Esophagus muscularis mucosa (tissue), 4 donors: Measurements from ENCODE around the gene PIGC. TPM values are rescaled to one million over a fixed set of nuclear protein-coding genes. Genes with fewer than 3 reads are reported as not detected.

ENCODE experiments used
- DNase-seq: peaks from one replicate; pipeline ENCODE4 v3.0.0-alpha.2; 2017; ENCODE audit errors: extremely low spot score
- H3K27ac ChIP-seq, 4 donors: fragments of 200-600 bp; sonication (generic); replicated peaks in 1 of 4; 1 replicate in 3 of 4; 2 replicates in 1 of 4; pipeline ENCODE4 v1.5.1; 2016 to 2019; ENCODE audit warnings: mild to moderate bottlenecking in 1 of 4
- H3K27me3 ChIP-seq, 4 donors: fragments of 200-600 bp; sonication (generic); one replicate each; pipeline versions ENCODE4 v1.5.1 to v1.6.0; 2016 to 2019
- H3K36me3 ChIP-seq, 4 donors: fragments of 200-600 bp; sonication (generic); one replicate each; pipeline ENCODE4 v1.5.1; 2016 to 2019
- H3K4me1 ChIP-seq, 4 donors: fragments of 200-600 bp; sonication (generic); one replicate each; pipeline ENCODE4 v1.5.1; 2016 to 2019
- H3K4me3 ChIP-seq, 4 donors: fragments of 200-600 bp; sonication (generic); 1 replicate in 2 of 4; 2 replicates in 2 of 4; pipeline ENCODE4 v1.5.1; 2016 to 2019; ENCODE audit warnings: mild to moderate bottlenecking in 4 of 4, moderate library complexity in 1 of 4
- H3K9me3 ChIP-seq, 4 donors: fragments of 200-600 bp; sonication (generic); 1 replicate in 3 of 4; 2 replicates in 1 of 4; pipeline ENCODE4 v1.5.1; 2016 to 2019
- CTCF ChIP-seq, 3 experiments: fragments of 200-600 bp in 2 of 3; fragments of 450-650 bp in 1 of 3; sonication (generic) in 2 of 3; IDR thresholded peaks; one replicate each; pipeline ENCODE4 v1.5.1; 2017 to 2019; ENCODE audit warnings: antibody characterized with exemption in 3 of 3, mild to moderate bottlenecking in 2 of 3, moderate library complexity in 1 of 3
- EP300 ChIP-seq: sonication (generic); formaldehyde crosslinking; IDR thresholded peaks from one replicate; pipeline ENCODE4 v1.6.1; 2017; ENCODE audit warnings: antibody characterized with exemption
- POLR2A ChIP-seq: fragments of 450-650 bp; IDR thresholded peaks from one replicate; pipeline ENCODE4 v1.6.1; 2017; ENCODE audit warnings: antibody characterized with exemption, moderate library complexity, mild to moderate bottlenecking, low read depth
- POLR2AphosphoS5 ChIP-seq, 2 donors: sonication (generic); formaldehyde crosslinking; IDR thresholded peaks; one replicate each; pipeline ENCODE4 v1.6.1; 2017; ENCODE audit warnings: antibody characterized with exemption in 2 of 2
- WGBS: methylation state at CpG from one replicate; pipeline ENCODE4 v1.1.5; 2018; 5-methylcytosine and 5-hydroxymethylcytosine counted together
- intact Hi-C: fragments of 100-400 bp; cut with DNase I; formaldehyde crosslinking; loops from one replicate; pipeline ENCODE4 v1.15.1; 2023
- total RNA-seq, 4 donors: library from RNA; depleted of rRNA; stranded (reverse); fragments of >200 nt; gene quantifications; one replicate each; pipeline versions ENCODE4 v1.1.0 to v1.2.1, GENCODE V29; 2016

The PIGC gene
- total RNA-seq, 4 donors from 2014 or later, result 18.9 to 25.7 (median 20.9) TPM

- intact Hi-C loops, result loop anchor here (5.0 kb wide), 1 partner anchor 425 kb away; no protein-coding TSS in a partner anchor
- Histone ChIP-seq H3K27me3 (no peaks in the 10 kb centered on the region), H3K9me3 (no peaks in the 10 kb centered on the region), H3K4me1 (peaks cover 0 to 3% (median 0%) of the 10 kb centered on the region in 4 donors), H3K27ac (no peak overlapping the region), H3K36me3 (no peaks in the 10 kb centered on the region), H3K4me3 (no peak overlapping the region)
- no peak for DNase-seq
- TF ChIP-seq POLR2A (no peak), POLR2AphosphoS5 (IDR thresholded peaks at IDR 0.05) (no peak), CTCF (IDR thresholded peaks at IDR 0.05) (no peak), EP300 (no peak)
- 100% methylated on average over 2 of the region's 2 CpGs for WGBS
These were observed 16.7 kb downstream of the PIGC start for GRCh38 chr1:172427191-172427590.

- DNase-seq, result no peak
- TF ChIP-seq POLR2AphosphoS5 (IDR thresholded peaks at IDR 0.05) (no peak), EP300 (no peak), POLR2A (no peak), CTCF (IDR thresholded peaks at IDR 0.05) (no peak)
- intact Hi-C loops, result loop anchor here (5.0 kb wide), 1 partner anchor 423 kb away; no protein-coding TSS in a partner anchor
- WGBS, result 94% methylated on average over 3 of the region's 3 CpGs
- no peak overlapping the region for H3K4me3 ChIP-seq
- no peaks in the 10 kb centered on the region for H3K27me3 ChIP-seq
- no peaks in the 10 kb centered on the region for H3K9me3 ChIP-seq
- H3K36me3 ChIP-seq, result no peaks in the 10 kb centered on the region
- no peaks in the 10 kb centered on the region for H3K4me1 ChIP-seq
- no peak overlapping the region for H3K27ac ChIP-seq
These were observed 18.5 kb downstream of the PIGC start for GRCh38 chr1:172425339-172425738.

- H3K4me1 ChIP-seq, result no peaks in the 10 kb centered on the region
- DNase-seq, result no peak
- no peak overlapping the region for H3K27ac ChIP-seq
- TF ChIP-seq CTCF (IDR thresholded peaks at IDR 0.05) (no peak), POLR2A (no peak), POLR2AphosphoS5 (IDR thresholded peaks at IDR 0.05) (no peak)
- no peaks in the 10 kb centered on the region for H3K9me3 ChIP-seq
- intact Hi-C loops, result no loop called here
- WGBS, result 92% methylated on average over 2 of the region's 2 CpGs
- H3K4me3 ChIP-seq, result no peak overlapping the region
- H3K36me3 ChIP-seq, result no peaks in the 10 kb centered on the region
- no peaks in the 10 kb centered on the region for H3K27me3 ChIP-seq
These were observed 20.5 kb downstream of the PIGC start for GRCh38 chr1:172423336-172423735.

- 91% methylated on average over 4 of the region's 5 CpGs for WGBS
- Histone ChIP-seq H3K4me1 (no peaks in the 10 kb centered on the region), H3K27ac (no peak overlapping the region), H3K4me3 (no peak overlapping the region), H3K27me3 (no peaks in the 10 kb centered on the region), H3K9me3 (no peaks in the 10 kb centered on the region), H3K36me3 (no peaks in the 10 kb centered on the region)
- intact Hi-C loops, result no loop called here
- TF ChIP-seq EP300 (no peak), CTCF (IDR thresholded peaks at IDR 0.05) (no peak), POLR2AphosphoS5 (IDR thresholded peaks at IDR 0.05) (no peak), POLR2A (no peak)
- no peak for DNase-seq
These were observed 21.8 kb downstream of the PIGC start for GRCh38 chr1:172421974-172422604.

GRCh38 chr1:172420385-172420784 is 23.5 kb downstream of the PIGC start, which contains the start of gene C1orf105:
TSS of gene C1orf105 (plus strand) at chr1:172420685. CDS start at chr1:172420886, 201 bp downstream.
- no peak within 1 kb of the TSS for H3K27ac ChIP-seq
- no peak for DNase-seq
- WGBS, result 96% methylated on average over 1 of the region's 1 CpG
- H3K9me3 ChIP-seq, result no peaks in the 10 kb centered on the region
- intact Hi-C loops, result no loop called here
- TF ChIP-seq CTCF (IDR thresholded peaks at IDR 0.05) (no peak), POLR2AphosphoS5 (IDR thresholded peaks at IDR 0.05) (no peak), EP300 (no peak), POLR2A (no peak)
- H3K4me3 ChIP-seq, result no peak within 1 kb of the TSS
- H3K4me1 ChIP-seq, result no peaks in the 10 kb centered on the region
- no peaks in the 10 kb centered on the region for H3K27me3 ChIP-seq
- no peaks in the 10 kb centered on the region for H3K36me3 ChIP-seq
